C4-2B (cell line): Measurements from ENCODE around the gene NLRP5.
"Not testable (repeated sequence)": the region's sequence is repeated elsewhere in the genome, so short reads cannot be mapped to it uniquely, and the experiment has no call there.

Experiments used
- H3K27ac ChIP-seq: fragments of 450-650 bp; 2 replicates; pipeline ENCODE4 v1.5.1; 2017
- CTCF ChIP-seq: fragments of 450-650 bp; conservative IDR thresholded peaks from 2 replicates; pipeline ENCODE4 v1.5.1; 2017; ENCODE audit warnings: mild to moderate bottlenecking
- ZFX ChIP-seq: fragments of 450-650 bp; IDR thresholded peaks from 2 replicates; pipeline ENCODE4 v1.6.1; 2017

Gene NLRP5

GRCh38 chr19:55986487-55986886, at the start of gene NLRP5:
NLRP5 (plus strand) TSS chr19:55986775.
- no peak for TF ChIP-seq CTCF
- TF ChIP-seq ZFX: no peak
- H3K27ac ChIP-seq: no peak within 1 kb of the TSS

GRCh38 chr19:55939206-55939605, 47.4 kb upstream of the NLRP5 start:
- TF ChIP-seq CTCF: no peak
- TF ChIP-seq ZFX: no peak
- no peak overlapping the region for H3K27ac ChIP-seq

- TF ChIP-seq ZFX (no peak), CTCF (no peak)
- H3K27ac ChIP-seq: no peak overlapping the region
These were observed 46.3 kb upstream of the NLRP5 start for GRCh38 chr19:55940306-55940705.

DNA sequence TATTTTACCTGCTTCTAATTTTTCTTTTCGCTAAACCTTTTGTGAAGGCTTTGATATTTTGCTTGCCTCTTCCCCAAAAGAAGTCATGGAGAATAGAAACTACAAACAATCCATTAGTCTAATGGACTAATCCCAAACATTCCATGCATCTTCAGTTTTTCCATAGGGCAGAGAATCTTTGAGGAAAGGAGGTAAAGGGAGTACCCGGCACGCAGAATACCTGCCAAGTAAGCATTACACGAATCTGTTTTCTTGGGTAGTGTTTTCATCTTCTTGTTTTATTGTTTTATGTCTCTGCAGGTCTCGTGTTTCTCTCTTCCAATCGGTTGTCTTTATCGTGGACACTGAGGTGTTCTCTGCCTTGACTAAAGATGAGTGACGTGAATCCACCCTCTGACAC, 39.0 kb upstream of the NLRP5 start, which contains the start of gene NLRP8:
NLRP8 (plus strand) TSS at position 301 of the 400 bp plus-strand sequence.
- TF ChIP-seq ZFX (no peak), CTCF (no peak)
- H3K27ac ChIP-seq: no peak within 1 kb of the TSS

DNA sequence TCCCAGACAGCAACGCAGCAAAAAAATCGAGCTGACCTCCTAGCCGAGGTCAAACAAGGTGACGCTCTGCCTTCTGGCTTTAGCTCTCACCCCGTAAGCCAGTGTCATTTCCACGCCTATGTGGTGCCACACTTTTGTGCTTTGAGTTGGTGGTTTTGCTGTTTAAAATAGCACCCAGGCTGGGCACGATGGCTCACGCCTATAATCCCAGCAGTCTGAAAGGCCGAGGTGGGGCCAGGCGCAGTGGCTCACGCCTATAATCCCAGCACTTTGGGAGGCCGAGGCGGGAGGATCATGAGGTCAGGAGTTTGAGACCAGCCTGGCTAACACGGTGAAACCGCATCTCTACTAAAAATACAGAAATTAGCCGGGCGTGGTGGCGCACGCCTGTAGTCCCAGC, 36.0 kb upstream of the NLRP5 start:
- not testable (repeated sequence) for H3K27ac ChIP-seq

DNA sequence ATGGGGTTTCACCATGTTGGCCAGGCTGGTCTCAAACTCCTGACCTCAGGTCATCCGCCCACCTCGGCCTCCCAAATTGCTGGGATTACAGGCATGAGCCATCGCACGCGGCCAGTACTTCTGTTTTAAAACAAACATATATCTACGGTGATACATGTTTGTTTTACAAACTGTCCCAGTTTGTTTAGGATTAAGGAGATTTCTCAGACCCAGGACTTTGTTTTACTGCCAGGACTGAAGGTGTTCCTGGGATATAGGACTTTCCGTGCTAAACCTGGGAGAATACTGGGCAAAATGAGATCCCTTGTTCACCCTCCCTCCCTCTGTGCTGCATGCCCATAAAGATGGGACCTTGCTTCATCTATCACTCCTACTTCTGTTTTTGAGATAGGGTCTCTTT, 30.1 kb upstream of the NLRP5 start:
- peak overlapping the region; percentile 50 for H3K27ac ChIP-seq
- TF ChIP-seq ZFX (no peak), CTCF (no peak)

GRCh38 chr19:55958356-55958755, 28.2 kb upstream of the NLRP5 start:
- no peak for TF ChIP-seq ZFX
- H3K27ac ChIP-seq: no peak overlapping the region

DNA sequence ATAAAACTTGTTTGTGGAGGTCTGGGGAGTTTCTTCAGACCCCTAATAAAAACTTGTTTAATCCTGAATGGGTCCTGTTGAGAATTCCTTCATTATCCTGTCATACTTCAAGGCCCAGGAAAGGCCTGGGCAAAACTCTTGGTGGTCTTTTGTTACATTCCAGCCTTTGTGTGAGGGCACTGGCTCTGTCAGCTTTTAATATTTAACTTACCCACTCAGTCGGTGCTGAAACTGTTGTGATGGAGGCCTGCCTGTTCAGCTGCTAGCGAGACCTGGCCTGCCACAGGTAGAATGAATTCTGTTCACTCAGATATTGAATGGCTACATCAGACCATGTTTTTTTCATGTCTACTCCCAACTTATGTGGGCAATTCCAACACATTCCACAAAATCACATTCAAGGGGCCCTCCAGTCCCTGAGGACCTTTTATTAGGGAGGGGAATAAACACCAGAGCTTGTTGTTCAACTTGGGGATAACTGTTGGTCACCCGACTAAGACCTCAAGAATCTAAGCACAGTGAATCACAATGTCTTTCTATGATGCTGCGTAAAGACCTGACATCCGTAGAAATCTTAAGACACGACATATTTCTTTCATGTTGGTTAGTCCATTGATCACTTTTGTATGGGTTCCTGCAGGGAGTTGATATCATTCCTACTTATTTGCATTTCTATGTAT, 26.4 kb upstream of the NLRP5 start:
- H3K27ac ChIP-seq: no peak overlapping the region
- TF ChIP-seq CTCF (no peak), ZFX (no peak)
